Activated CD4-positive, alpha-beta T cell treated with anti-CD3 and anti-CD28 coated beads, Interleukin-2, Interleukin-4, amounts not matched to agents 100 ng/mL and 50 ng/mL, durations not matched to agents 16 hours and 8 hours (primary cell): ENCODE data around the gene ZNF792.
"Not testable (repeated sequence)": the region's sequence is repeated elsewhere in the genome, so short reads cannot be mapped to it uniquely, and the experiment has no call there.

ENCODE experiments used
- DNase-seq: peaks from one replicate; pipeline ENCODE4 v3.0.0-alpha.2; 2020; ENCODE audit warnings: low spot score

The ZNF792 gene

GRCh38 chr19:34998777-34999497, 34.9 kb upstream of the ZNF792 start:
- no peak for DNase-seq

- DNase-seq, result not testable (repeated sequence)
Measured at GRCh38 chr19:34998224-34998623, 34.2 kb upstream of the ZNF792 start.

DNA sequence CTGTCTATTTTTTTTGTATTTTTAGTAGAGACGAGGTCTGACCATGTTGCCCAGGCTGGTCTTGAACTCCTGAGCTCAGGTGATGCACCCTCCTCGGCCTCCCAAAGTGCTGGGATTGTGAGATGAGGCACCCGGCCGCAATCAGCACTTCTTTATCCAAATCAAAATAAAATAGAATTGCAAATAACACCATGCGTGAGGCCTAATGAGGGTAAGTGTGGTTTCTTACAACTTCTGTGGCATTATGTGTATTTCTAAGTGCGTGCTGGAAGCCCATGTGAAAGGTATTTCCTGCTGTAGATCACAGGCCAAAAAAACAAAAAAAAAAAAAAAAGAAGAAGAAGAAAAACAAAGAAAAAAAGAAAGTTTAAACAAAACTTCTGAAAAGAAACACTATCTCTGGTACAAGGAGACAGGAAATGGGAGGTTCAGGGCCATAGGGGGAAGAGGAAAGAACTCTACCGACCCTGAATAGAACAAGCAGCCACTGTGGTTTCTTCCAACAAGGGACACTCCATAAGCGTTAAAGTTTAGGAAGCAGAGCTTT, 33.1 kb upstream of the ZNF792 start:
- no peak for DNase-seq

DNA sequence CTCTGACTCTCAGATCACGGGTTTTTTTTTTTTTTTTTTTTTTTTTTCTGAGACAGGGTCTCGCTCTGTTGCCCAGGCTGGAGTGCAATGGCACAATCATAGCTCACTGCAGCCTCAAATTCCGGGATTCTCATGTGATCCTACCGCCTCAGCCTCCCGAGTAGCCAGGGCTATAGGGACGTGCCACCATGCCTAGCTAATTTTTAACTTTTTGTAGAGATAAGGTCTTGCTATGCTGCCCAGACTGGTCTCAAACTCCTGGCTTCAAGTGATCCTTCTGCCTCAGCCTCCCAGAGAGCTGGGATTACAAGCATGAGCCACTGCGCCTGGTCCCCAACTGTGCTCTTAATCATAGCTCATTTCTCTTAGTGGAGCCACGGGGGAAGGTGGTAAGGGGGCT, 31.5 kb upstream of the ZNF792 start:
- no peak for DNase-seq

GRCh38 chr19:34994643-34995541, 30.9 kb upstream of the ZNF792 start:
- no peak for DNase-seq

GRCh38 chr19:34994286-34994642, 30.2 kb upstream of the ZNF792 start:
- DNase-seq, result no peak

GRCh38 chr19:34992582-34992981, 28.6 kb upstream of the ZNF792 start:
- DNase-seq, result not testable (repeated sequence)

GRCh38 chr19:34991542-34992333, 27.7 kb upstream of the ZNF792 start:
- DNase-seq, result no peak

DNA sequence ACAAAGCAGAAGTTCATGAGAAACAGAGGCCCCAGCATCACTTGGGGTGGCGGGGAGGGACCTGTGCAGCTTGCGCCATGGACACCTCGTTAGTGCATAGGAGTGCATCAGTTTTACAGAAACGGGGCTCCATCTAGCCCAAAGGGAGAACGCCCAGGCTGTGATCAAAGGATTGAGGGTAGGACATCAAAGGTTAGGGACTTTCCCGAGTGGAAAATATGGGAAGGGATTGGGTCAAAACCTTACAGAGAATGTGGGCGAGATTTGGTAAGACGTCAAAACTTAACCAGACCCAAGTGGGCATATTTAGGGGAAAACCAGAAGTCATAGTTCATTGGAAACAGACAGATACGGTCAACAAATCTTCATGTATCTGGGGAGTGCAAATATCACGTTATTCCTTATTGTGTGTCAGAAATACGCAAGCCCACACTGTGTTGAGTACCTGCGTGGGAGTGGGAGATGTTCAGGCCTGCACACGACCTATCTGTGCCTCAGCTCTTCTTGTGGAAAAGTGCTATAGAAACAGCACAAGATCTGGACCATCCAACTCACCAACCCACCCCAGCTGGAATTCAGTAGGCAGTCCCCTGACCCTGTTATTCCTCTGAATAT, 26.7 kb upstream of the ZNF792 start:
- peak; percentile 20 for DNase-seq

GRCh38 chr19:34989298-34989697, 25.3 kb upstream of the ZNF792 start:
- no peak for DNase-seq

DNA sequence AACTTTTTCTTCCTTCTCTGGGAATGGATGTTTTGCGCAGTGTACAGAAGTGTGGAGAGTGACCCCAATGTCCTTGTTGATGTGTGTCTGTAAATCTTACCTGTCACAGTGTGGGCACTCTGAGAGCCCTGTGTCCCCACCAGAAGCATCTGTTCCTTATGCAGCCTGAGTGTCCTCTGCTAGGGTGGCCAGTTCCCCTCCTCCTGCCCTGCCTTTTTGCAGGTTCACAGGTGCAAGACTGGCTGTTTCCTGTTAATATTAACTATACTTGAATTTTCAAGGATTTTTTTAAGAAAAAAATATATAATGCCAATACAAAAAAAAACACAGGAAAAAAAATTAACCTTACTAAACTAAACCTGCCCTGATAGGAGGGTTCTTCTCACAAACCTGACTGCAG, 24.1 kb upstream of the ZNF792 start:
- DNase-seq, result no peak

DNA sequence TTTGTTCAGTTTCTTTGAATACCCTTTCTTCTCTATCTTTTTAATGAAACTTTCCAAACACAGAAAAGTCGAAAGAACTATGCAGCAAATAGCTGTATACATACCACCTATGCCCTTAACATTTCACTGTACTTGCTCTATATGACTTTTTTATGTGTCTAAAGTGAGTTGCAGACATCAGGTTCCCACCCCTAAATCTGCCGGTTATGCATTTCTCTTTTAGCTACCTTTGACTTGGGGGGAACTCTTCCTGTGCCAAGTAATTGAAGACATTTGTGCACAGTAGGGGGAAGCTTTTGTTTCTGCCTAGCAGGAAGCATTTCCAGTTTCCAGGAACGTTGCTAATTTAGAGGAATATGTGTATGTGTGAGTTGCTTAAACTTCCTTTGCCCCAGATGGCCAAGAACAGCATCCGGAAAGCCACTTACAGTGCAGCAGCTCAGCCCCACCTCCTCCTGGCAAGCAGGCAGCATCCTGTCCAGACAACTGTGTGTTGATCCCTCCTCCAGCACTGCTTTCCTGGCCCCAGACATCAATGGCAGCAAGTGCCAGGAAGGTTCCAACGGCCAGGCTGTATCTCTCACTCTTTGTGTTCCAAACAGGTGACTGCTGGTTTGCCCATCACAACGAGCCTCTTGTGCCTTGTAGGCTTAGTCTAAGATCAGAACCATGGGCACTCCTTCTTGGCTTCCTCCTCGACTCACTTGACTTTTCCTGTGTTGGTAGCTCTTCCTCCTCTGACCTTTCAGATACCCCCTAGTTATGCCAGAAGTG, 21.4 kb upstream of the ZNF792 start:
- no peak for DNase-seq

- no peak for DNase-seq
Measured at GRCh38 chr19:34984287-34984686, 20.3 kb upstream of the ZNF792 start.

- no peak for DNase-seq
Measured at GRCh38 chr19:34983786-34984185, 19.8 kb upstream of the ZNF792 start.

GRCh38 chr19:34982275-34982674, 18.2 kb upstream of the ZNF792 start:
- DNase-seq, result no peak

- DNase-seq, result no peak
Measured at GRCh38 chr19:34979819-34980640, 16.0 kb upstream of the ZNF792 start.

- no peak for DNase-seq
Measured at GRCh38 chr19:34976611-34977010, 12.6 kb upstream of the ZNF792 start.

DNA sequence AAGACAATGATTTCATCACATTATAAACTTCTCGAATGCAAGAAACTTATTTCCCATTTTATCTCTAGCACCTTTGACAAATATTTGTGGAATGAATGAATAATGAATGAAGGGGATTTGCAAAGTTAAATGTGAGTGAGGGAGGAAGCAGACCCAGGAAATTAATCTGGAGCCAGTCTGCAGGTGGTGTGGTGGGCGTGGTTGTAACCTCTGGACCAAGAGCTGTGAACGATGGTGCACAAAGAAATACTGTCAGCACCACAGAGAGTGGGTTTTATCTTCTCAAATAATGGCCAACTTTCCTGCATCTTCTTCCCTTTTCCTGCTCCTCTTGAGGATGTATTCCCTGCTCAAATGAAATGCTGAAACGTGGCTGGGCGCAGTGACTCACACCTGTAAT, 11.0 kb upstream of the ZNF792 start:
- DNase-seq, result no peak

DNA sequence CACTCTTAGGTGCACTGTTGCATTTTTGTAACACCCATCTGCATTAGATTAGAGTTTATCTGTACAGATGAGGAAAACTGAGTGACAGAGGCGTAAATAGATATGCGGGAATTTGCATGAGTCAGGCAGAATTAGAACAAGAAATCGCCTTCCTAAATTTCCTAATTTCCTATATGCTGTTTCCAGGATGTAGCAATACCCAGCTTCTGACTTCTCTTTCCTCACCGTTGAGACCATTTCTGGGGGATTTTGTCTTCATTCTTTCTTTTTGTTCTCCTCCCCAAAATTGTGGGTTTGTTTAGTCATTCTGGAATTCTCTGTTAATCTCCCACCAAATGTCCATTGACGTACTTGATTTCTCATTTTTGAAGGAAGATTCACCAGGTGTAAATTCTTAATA, 10.6 kb upstream of the ZNF792 start:
- no peak for DNase-seq

- DNase-seq, result no peak
Measured at GRCh38 chr19:34972163-34972705, 8.2 kb upstream of the ZNF792 start.
